ENCODE measurements around the gene METTL8.
"Not testable (repeated sequence)": the region's sequence is repeated elsewhere in the genome, so short reads cannot be mapped to it uniquely, and the experiment has no call there.

METTL8 gene

GRCh38 chr2:171383134-171383533 is 50.7 kb downstream of the METTL8 start:
- no peaks in the 10 kb centered on the region for H3K36me3 ChIP-seq (ENCODE audit: low read length)
- H3K4me3 ChIP-seq (ENCODE audit: insufficient read depth, low read length, poor library complexity, severe bottlenecking), result no peak overlapping the region
- H4K20me1 ChIP-seq (ENCODE audit: low read depth, low read length), result no peaks in the 10 kb centered on the region
- no peak overlapping the region for H2AFZ ChIP-seq (ENCODE audit: low read depth, low read length, severe bottlenecking)
- H3F3A ChIP-seq (ENCODE audit: insufficient read depth), result peaks cover 25% of the 10 kb centered on the region
- no peaks in the 10 kb centered on the region for H3K9me3 ChIP-seq (ENCODE audit: insufficient read depth, low read length)
- H3K79me2 ChIP-seq (ENCODE audit: insufficient read depth, low read length), result peaks cover 43% of the 10 kb centered on the region
- no peaks in the 10 kb centered on the region for H3K27me3 ChIP-seq (ENCODE audit: low read length)
- no peak for TF ChIP-seq CTCF (IDR thresholded peaks at IDR 0.05; ENCODE audit: insufficient read depth, low read length, poor library complexity, severe bottlenecking)
- no peak for TF ChIP-seq EZH2phosphoT487 (conservative IDR thresholded peaks at IDR 0.05; ENCODE audit: low read length)
- H3K27ac ChIP-seq (ENCODE audit: low read depth, low read length), result peak overlapping the region; percentile 27; the same call in 1 of the 2 replicates
- no peaks in the 10 kb centered on the region for H3K9me2 ChIP-seq (replicated peaks; ENCODE audit: insufficient read depth, low read length)
- no peak overlapping the region for H3K9ac ChIP-seq (ENCODE audit: low read length)
- no peak overlapping the region for H3K4me2 ChIP-seq (ENCODE audit: low read depth, low read length, poor library complexity, severe bottlenecking)

GRCh38 chr2:171382175-171382574 is 51.6 kb downstream of the METTL8 start:
- H3K4me2 ChIP-seq (ENCODE audit: low read depth, low read length, poor library complexity, severe bottlenecking); H2AFZ ChIP-seq (ENCODE audit: low read depth, low read length, severe bottlenecking); H3K9me2 ChIP-seq (replicated peaks; ENCODE audit: insufficient read depth, low read length); H4K20me1 ChIP-seq (ENCODE audit: low read depth, low read length); H3K9me3 ChIP-seq (ENCODE audit: insufficient read depth, low read length); H3K4me3 ChIP-seq (ENCODE audit: insufficient read depth, low read length, poor library complexity, severe bottlenecking); H3K27me3 ChIP-seq (ENCODE audit: low read length); H3K27ac ChIP-seq (ENCODE audit: low read depth, low read length); H3K9ac ChIP-seq (ENCODE audit: low read length); H3K36me3 ChIP-seq (ENCODE audit: low read length): not testable (repeated sequence)
- Histone ChIP-seq H3K79me2 (ENCODE audit: insufficient read depth, low read length) (peaks cover 47% of the 10 kb centered on the region), H3F3A (ENCODE audit: insufficient read depth) (peaks cover 20% of the 10 kb centered on the region)

- peaks cover 44% of the 10 kb centered on the region for H3K79me2 ChIP-seq (ENCODE audit: insufficient read depth, low read length)
- not testable (repeated sequence) for H3K4me2 ChIP-seq (ENCODE audit: low read depth, low read length, poor library complexity, severe bottlenecking); H3F3A ChIP-seq (ENCODE audit: insufficient read depth); H3K9me3 ChIP-seq (ENCODE audit: insufficient read depth, low read length); H4K20me1 ChIP-seq (ENCODE audit: low read depth, low read length); H3K4me3 ChIP-seq (ENCODE audit: insufficient read depth, low read length, poor library complexity, severe bottlenecking); H3K9ac ChIP-seq (ENCODE audit: low read length); H3K36me3 ChIP-seq (ENCODE audit: low read length); H3K9me2 ChIP-seq (replicated peaks; ENCODE audit: insufficient read depth, low read length); H3K27ac ChIP-seq (ENCODE audit: low read depth, low read length); H2AFZ ChIP-seq (ENCODE audit: low read depth, low read length, severe bottlenecking); H3K27me3 ChIP-seq (ENCODE audit: low read length)
These were observed 55.9 kb downstream of the METTL8 start for GRCh38 chr2:171377852-171378251.

GRCh38 chr2:171367692-171368091 is 66.1 kb downstream of the METTL8 start:
- H4K20me1 ChIP-seq (ENCODE audit: low read depth, low read length), result no peaks in the 10 kb centered on the region
- no peak overlapping the region for H3K9ac ChIP-seq (ENCODE audit: low read length)
- H3K9me3 ChIP-seq (ENCODE audit: insufficient read depth, low read length), result peaks cover 14% of the 10 kb centered on the region; the same call in 1 of the 2 replicates
- no peak overlapping the region for H3K4me3 ChIP-seq (ENCODE audit: insufficient read depth, low read length, poor library complexity, severe bottlenecking)
- H3K4me2 ChIP-seq (ENCODE audit: low read depth, low read length, poor library complexity, severe bottlenecking), result no peak overlapping the region
- H3K36me3 ChIP-seq (ENCODE audit: low read length), result peaks cover 16% of the 10 kb centered on the region
- H2AFZ ChIP-seq (ENCODE audit: low read depth, low read length, severe bottlenecking), result no peak overlapping the region
- no peaks in the 10 kb centered on the region for H3K9me2 ChIP-seq (replicated peaks; ENCODE audit: insufficient read depth, low read length)
- H3F3A ChIP-seq (ENCODE audit: insufficient read depth), result peaks cover 4% of the 10 kb centered on the region
- H3K27ac ChIP-seq (ENCODE audit: low read depth, low read length), result no peak overlapping the region
- H3K79me2 ChIP-seq (ENCODE audit: insufficient read depth, low read length), result peaks cover 7% of the 10 kb centered on the region; the same call in 1 of the 2 replicates
- TF ChIP-seq CTCF (IDR thresholded peaks at IDR 0.05; ENCODE audit: insufficient read depth, low read length, poor library complexity, severe bottlenecking) (no peak), EZH2phosphoT487 (conservative IDR thresholded peaks at IDR 0.05; ENCODE audit: low read length) (no peak)
- H3K27me3 ChIP-seq (ENCODE audit: low read length), result no peaks in the 10 kb centered on the region
